Panc1 (cell line): ENCODE data around the gene APOL4. TPM values are rescaled to one million over a fixed set of nuclear protein-coding genes. Genes with fewer than 3 reads are reported as not detected.

ENCODE experiments used
- ATAC-seq: fragments of 200-7000 bp; cut with Tn5 transposase; 2 replicates; pipeline ENCODE4 v1.9.1; 2020; ENCODE audit warnings: mild to moderate bottlenecking, moderate library complexity
- BruUV-seq: library from RNA; stranded (reverse); fragments of 400-500 nt; replicated peaks from 2 replicates; lab custom pipeline; 2021; lab: Mats Ljungman, UMichigan
- CTCF ChIA-PET: fragments of 300-600 bp; sonication (Branson Sonifier 250); formaldehyde crosslinking; loops from one replicate; lab custom pipeline; 2022; ENCODE audit warnings: antibody characterized with exemption; lab: Charles Lee
- POLR2A ChIA-PET: fragments of 300-600 bp; sonication (Branson Sonifier 250); formaldehyde crosslinking; loops from one replicate; lab custom pipeline; 2022; ENCODE audit warnings: antibody characterized with exemption; lab: Charles Lee
- DNase-seq: peaks from one replicate; pipeline ENCODE4 v3.0.0-alpha.2; 2010; ENCODE audit warnings: low read depth, low spot score
- H3K27ac ChIP-seq: 2 replicates; pipeline ENCODE4 v1.5.1; 2011; ENCODE audit warnings: mild to moderate bottlenecking, low read length, inconsistent platforms
- H3K27me3 ChIP-seq: fragments of 200-500 bp; sonication (Bioruptor generic); 2 replicates; pipeline ENCODE4 v1.6.0; 2014; ENCODE audit warnings: low read length, inconsistent platforms; ENCODE audit not compliant: control insufficient read depth, insufficient read depth
- H3K36me3 ChIP-seq: fragments of 200-500 bp; sonication (Bioruptor generic); 2 replicates; pipeline ENCODE4 v1.5.1; 2014; ENCODE audit warnings: inconsistent platforms, mild to moderate bottlenecking, low read length, moderate library complexity; ENCODE audit not compliant: control insufficient read depth, insufficient read depth
- H3K4me1 ChIP-seq: 2 replicates; pipeline ENCODE4 v1.5.1; 2011; ENCODE audit warnings: inconsistent platforms, mild to moderate bottlenecking, low read length, moderate library complexity; ENCODE audit not compliant: control insufficient read depth, insufficient read depth
- H3K4me3 ChIP-seq, 2 experiments: 2 replicates each; pipeline ENCODE4 v1.5.1; 2011 to 2012; ENCODE audit warnings: low read depth in 2 of 2, low read length in 2 of 2, mild to moderate bottlenecking in 2 of 2, inconsistent platforms in 1 of 2, moderate library complexity in 1 of 2
- H3K9me3 ChIP-seq: fragments of 200-500 bp; sonication (Bioruptor generic); 2 replicates; pipeline ENCODE4 v1.5.1; 2014; ENCODE audit warnings: low read depth, mild to moderate bottlenecking, inconsistent platforms, low read length, moderate library complexity; ENCODE audit not compliant: control insufficient read depth, insufficient read depth
- POLR2AphosphoS5 ChIP-seq: IDR thresholded peaks from 2 replicates; pipeline ENCODE4 v1.6.1; 2012; ENCODE audit warnings: mild to moderate bottlenecking, low read depth, low read length, moderate library complexity
- REST ChIP-seq, 2 experiments: IDR thresholded peaks; 2 replicates each; pipeline ENCODE4 v1.6.1; 2011 to 2012; ENCODE audit warnings: low read depth in 2 of 2, control low read depth in 1 of 2, low read length in 1 of 2, mild to moderate bottlenecking in 1 of 2, moderate library complexity in 1 of 2; ENCODE audit not compliant: insufficient read depth in 1 of 2
- SIN3A ChIP-seq: IDR thresholded peaks from 2 replicates; pipeline ENCODE4 v1.6.1; 2012; ENCODE audit warnings: low read depth, mild to moderate bottlenecking, low read length, moderate library complexity, borderline replicate concordance; ENCODE audit not compliant: insufficient read depth
- TCF7L2 ChIP-seq: IDR thresholded peaks from 2 replicates; pipeline ENCODE4 v1.6.1; 2011; ENCODE audit warnings: mild to moderate bottlenecking, low read depth, low read length, inconsistent platforms
- in situ Hi-C: cut with HindIII; loops from 2 replicates; pipeline ENCODE4 v1.10.0; 2016; ENCODE audit warnings: low sequenced_read_pairs, low pct_unique_long_range_greater_than_20kb
- intact Hi-C: fragments of 100-400 bp; cut with micrococcal nuclease; formaldehyde crosslinking; loops from one replicate; pipeline ENCODE4 v1.10.0; 2022; ENCODE audit not compliant: unreplicated experiment
- total RNA-seq: library from RNA; stranded (reverse); gene quantifications from one replicate; pipeline ENCODE4 v1.2.1, GENCODE V29; 2021; ENCODE audit not compliant: unreplicated experiment
- TF ChIP-seq, protein P1 (sequence below): fragments of 450-650 bp; IDR thresholded peaks from 2 replicates; pipeline ENCODE4 v1.5.1; 2017; ENCODE audit warnings: mild to moderate bottlenecking

APOL4 gene
- total RNA-seq, 1 experiment from 2014 or later, result not detected

- Histone ChIP-seq H3K4me1 (no peaks in the 10 kb centered on the region), H3K9me3 (no peaks in the 10 kb centered on the region), H3K27ac (no peak overlapping the region), H3K4me3 (no peak overlapping the region), H3K27me3 (no peaks in the 10 kb centered on the region), H3K36me3 (no peaks in the 10 kb centered on the region)
- no peak for DNase-seq
- ATAC-seq, result no peak
- in situ Hi-C loops (no loop called here), intact Hi-C loops (no loop called here)
- ChIA-PET POLR2A (no interaction called here), CTCF (no interaction called here)
- TF ChIP-seq POLR2AphosphoS5, result no peak
- no peak for TF ChIP-seq SIN3A
- TF ChIP-seq, protein P1, sequence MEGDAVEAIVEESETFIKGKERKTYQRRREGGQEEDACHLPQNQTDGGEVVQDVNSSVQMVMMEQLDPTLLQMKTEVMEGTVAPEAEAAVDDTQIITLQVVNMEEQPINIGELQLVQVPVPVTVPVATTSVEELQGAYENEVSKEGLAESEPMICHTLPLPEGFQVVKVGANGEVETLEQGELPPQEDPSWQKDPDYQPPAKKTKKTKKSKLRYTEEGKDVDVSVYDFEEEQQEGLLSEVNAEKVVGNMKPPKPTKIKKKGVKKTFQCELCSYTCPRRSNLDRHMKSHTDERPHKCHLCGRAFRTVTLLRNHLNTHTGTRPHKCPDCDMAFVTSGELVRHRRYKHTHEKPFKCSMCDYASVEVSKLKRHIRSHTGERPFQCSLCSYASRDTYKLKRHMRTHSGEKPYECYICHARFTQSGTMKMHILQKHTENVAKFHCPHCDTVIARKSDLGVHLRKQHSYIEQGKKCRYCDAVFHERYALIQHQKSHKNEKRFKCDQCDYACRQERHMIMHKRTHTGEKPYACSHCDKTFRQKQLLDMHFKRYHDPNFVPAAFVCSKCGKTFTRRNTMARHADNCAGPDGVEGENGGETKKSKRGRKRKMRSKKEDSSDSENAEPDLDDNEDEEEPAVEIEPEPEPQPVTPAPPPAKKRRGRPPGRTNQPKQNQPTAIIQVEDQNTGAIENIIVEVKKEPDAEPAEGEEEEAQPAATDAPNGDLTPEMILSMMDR, result no peak
- TF ChIP-seq REST (IDR thresholded peaks at IDR 0.05; ENCODE audit: insufficient read depth in 1 of 2, low read depth in 2 of 2, low read length in 1 of 2), result no peak
- TF ChIP-seq TCF7L2, result no peak
- no TSS peak for BruUV-seq
These were observed 17.1 kb downstream of the APOL4 start for GRCh38 chr22:36184433-36185025.

- CTCF ChIA-PET, result no interaction called here
- no peak for DNase-seq
- no peak for ATAC-seq
- intact Hi-C loops (no loop called here), in situ Hi-C loops (no loop called here)
- H3K27me3 ChIP-seq, result no peaks in the 10 kb centered on the region
- H3K27ac ChIP-seq, result no peak overlapping the region
- no peaks in the 10 kb centered on the region for H3K36me3 ChIP-seq
- no peaks in the 10 kb centered on the region for H3K4me1 ChIP-seq
- BruUV-seq, result no TSS peak
- no peak overlapping the region for H3K4me3 ChIP-seq
- TF ChIP-seq SIN3A, result no peak
- TF ChIP-seq, protein P1, result no peak
- TF ChIP-seq REST (IDR thresholded peaks at IDR 0.05; ENCODE audit: insufficient read depth in 1 of 2, low read depth in 2 of 2, low read length in 1 of 2), result no peak
- TF ChIP-seq POLR2AphosphoS5, result no peak
- TF ChIP-seq TCF7L2, result no peak
- POLR2A ChIA-PET, result no interaction called here
- no peaks in the 10 kb centered on the region for H3K9me3 ChIP-seq
These were observed 18.2 kb downstream of the APOL4 start for GRCh38 chr22:36183446-36183845.
